ENCODE measurements around the gene HSPA1A. TPM values are rescaled to one million over a fixed set of nuclear protein-coding genes. Genes with fewer than 3 reads are reported as not detected.
"Not testable (repeated sequence)": the region's sequence is repeated elsewhere in the genome, so short reads cannot be mapped to it uniquely, and the experiment has no call there.

The HSPA1A gene
- polyA plus RNA-seq, 1 donor = 115 TPM

- Histone ChIP-seq H3K27ac (ENCODE audit: low read length) (peak overlapping the region; percentile 47), H3K4me1 (ENCODE audit: control insufficient read depth, insufficient read depth, low read length) (peaks cover 14% of the 10 kb centered on the region), H3K9me3 (ENCODE audit: control insufficient read depth, low read depth, low read length) (peaks cover 15% of the 10 kb centered on the region)
- H3K27me3 ChIP-seq (ENCODE audit: control insufficient read depth, insufficient read depth, low read length); DNase-seq; H3K4me3 ChIP-seq (ENCODE audit: low read length); H3K36me3 ChIP-seq (ENCODE audit: control insufficient read depth, insufficient read depth, low read length): not testable (repeated sequence)
- no CpG with 5 or more reads among the region's 35 CpGs for WGBS (ENCODE audit: insufficient coverage, low lambda C conversion rate)
These were observed 36.8 kb downstream of the HSPA1A start for GRCh38 chr6:31851980-31852718.

- not testable (repeated sequence) for H3K4me1 ChIP-seq (ENCODE audit: control insufficient read depth, insufficient read depth, low read length); DNase-seq; H3K27ac ChIP-seq (ENCODE audit: low read length); H3K27me3 ChIP-seq (ENCODE audit: control insufficient read depth, insufficient read depth, low read length); H3K9me3 ChIP-seq (ENCODE audit: control insufficient read depth, low read depth, low read length); H3K4me3 ChIP-seq (ENCODE audit: low read length)
- WGBS (ENCODE audit: insufficient coverage, low lambda C conversion rate) = 85% methylated on average over 4 of the region's 8 CpGs
- peaks cover 45% of the 10 kb centered on the region for H3K36me3 ChIP-seq (ENCODE audit: control insufficient read depth, insufficient read depth, low read length)
These were observed 42.4 kb downstream of the HSPA1A start for GRCh38 chr6:31857774-31858173.

- no CpG with 5 or more reads among the region's 8 CpGs for WGBS (ENCODE audit: insufficient coverage, low lambda C conversion rate)
- no peaks in the 10 kb centered on the region for H3K27me3 ChIP-seq (ENCODE audit: control insufficient read depth, insufficient read depth, low read length)
- H3K36me3 ChIP-seq (ENCODE audit: control insufficient read depth, insufficient read depth, low read length) = peaks cover 45% of the 10 kb centered on the region
- DNase-seq = no peak
- H3K27ac ChIP-seq (ENCODE audit: low read length) = no peak overlapping the region
- H3K4me1 ChIP-seq (ENCODE audit: control insufficient read depth, insufficient read depth, low read length) = peaks cover 14% of the 10 kb centered on the region
- no peak overlapping the region for H3K4me3 ChIP-seq (ENCODE audit: low read length)
- H3K9me3 ChIP-seq (ENCODE audit: control insufficient read depth, low read depth, low read length) = peaks cover 7% of the 10 kb centered on the region
These were observed 43.4 kb downstream of the HSPA1A start for GRCh38 chr6:31858707-31859106.

- Histone ChIP-seq H3K4me3 (ENCODE audit: low read length) (peak overlapping the region; percentile 10), H3K27me3 (ENCODE audit: control insufficient read depth, insufficient read depth, low read length) (no peaks in the 10 kb centered on the region), H3K4me1 (ENCODE audit: control insufficient read depth, insufficient read depth, low read length) (peaks cover 15% of the 10 kb centered on the region), H3K36me3 (ENCODE audit: control insufficient read depth, insufficient read depth, low read length) (peaks cover 52% of the 10 kb centered on the region), H3K9me3 (ENCODE audit: control insufficient read depth, low read depth, low read length) (peaks cover 7% of the 10 kb centered on the region), H3K27ac (ENCODE audit: low read length) (no peak overlapping the region)
- no CpG with 5 or more reads among the region's 11 CpGs for WGBS (ENCODE audit: insufficient coverage, low lambda C conversion rate)
- no peak for DNase-seq
These were observed 44.6 kb downstream of the HSPA1A start for GRCh38 chr6:31859923-31860322.

GRCh38 chr6:31860349-31860748 is 45.0 kb downstream of the HSPA1A start:
- WGBS (ENCODE audit: insufficient coverage, low lambda C conversion rate) = no CpG with 5 or more reads among the region's 13 CpGs
- peaks cover 55% of the 10 kb centered on the region for H3K36me3 ChIP-seq (ENCODE audit: control insufficient read depth, insufficient read depth, low read length)

GRCh38 chr6:31861150-31861549 is 45.8 kb downstream of the HSPA1A start:
- H3K36me3 ChIP-seq (ENCODE audit: control insufficient read depth, insufficient read depth, low read length) = peaks cover 60% of the 10 kb centered on the region
- peaks cover 15% of the 10 kb centered on the region for H3K4me1 ChIP-seq (ENCODE audit: control insufficient read depth, insufficient read depth, low read length)
- H3K9me3 ChIP-seq (ENCODE audit: control insufficient read depth, low read depth, low read length) = no peaks in the 10 kb centered on the region
- H3K27ac ChIP-seq (ENCODE audit: low read length) = no peak overlapping the region
- peak overlapping the region; percentile 79 for H3K4me3 ChIP-seq (ENCODE audit: low read length)
- no peaks in the 10 kb centered on the region for H3K27me3 ChIP-seq (ENCODE audit: control insufficient read depth, insufficient read depth, low read length)
- WGBS (ENCODE audit: insufficient coverage, low lambda C conversion rate) = no CpG with 5 or more reads among the region's 7 CpGs
- DNase-seq = no peak

More at GRCh38 chr6:31860349-31860748, 45.0 kb downstream of the HSPA1A start:
- Histone ChIP-seq H3K27ac (ENCODE audit: low read length) (no peak overlapping the region), H3K4me1 (ENCODE audit: control insufficient read depth, insufficient read depth, low read length) (peaks cover 15% of the 10 kb centered on the region), H3K9me3 (ENCODE audit: control insufficient read depth, low read depth, low read length) (peaks cover 3% of the 10 kb centered on the region), H3K27me3 (ENCODE audit: control insufficient read depth, insufficient read depth, low read length) (no peaks in the 10 kb centered on the region), H3K4me3 (ENCODE audit: low read length) (no peak overlapping the region)
- no peak for DNase-seq

- Histone ChIP-seq H3K4me3 (ENCODE audit: low read length) (peak overlapping the region; percentile 79), H3K36me3 (ENCODE audit: control insufficient read depth, insufficient read depth, low read length) (peaks cover 59% of the 10 kb centered on the region), H3K27ac (ENCODE audit: low read length) (peak overlapping the region; percentile 63), H3K9me3 (ENCODE audit: control insufficient read depth, low read depth, low read length) (no peaks in the 10 kb centered on the region), H3K27me3 (ENCODE audit: control insufficient read depth, insufficient read depth, low read length) (no peaks in the 10 kb centered on the region), H3K4me1 (ENCODE audit: control insufficient read depth, insufficient read depth, low read length) (peaks cover 15% of the 10 kb centered on the region)
- peak in 1 of 2 donors; percentile 25 for DNase-seq
- no CpG with 5 or more reads among the region's 17 CpGs for WGBS (ENCODE audit: insufficient coverage, low lambda C conversion rate)
These were observed 46.6 kb downstream of the HSPA1A start for GRCh38 chr6:31861919-31862343.

GRCh38 chr6:31862344-31863235 is 47.2 kb downstream of the HSPA1A start, which contains the start of gene NEU1:
NEU1 (minus strand) TSS chr6:31862821; CDS start chr6:31862776, 45 bp downstream.
- Histone ChIP-seq H3K4me1 (ENCODE audit: control insufficient read depth, insufficient read depth, low read length) (peaks cover 15% of the 10 kb centered on the region), H3K9me3 (ENCODE audit: control insufficient read depth, low read depth, low read length) (no peaks in the 10 kb centered on the region), H3K27ac (ENCODE audit: low read length) (peak within 1 kb of the TSS; percentile 63), H3K4me3 (ENCODE audit: low read length) (peak within 1 kb of the TSS; percentile 79), H3K36me3 (ENCODE audit: control insufficient read depth, insufficient read depth, low read length) (peaks cover 54% of the 10 kb centered on the region), H3K27me3 (ENCODE audit: control insufficient read depth, insufficient read depth, low read length) (no peaks in the 10 kb centered on the region)
- WGBS (ENCODE audit: insufficient coverage, low lambda C conversion rate) = no CpG with 5 or more reads among the region's 64 CpGs
- DNase-seq = peak; percentile 100

GRCh38 chr6:31864123-31864562 is 48.8 kb downstream of the HSPA1A start:
- H3K9me3 ChIP-seq (ENCODE audit: control insufficient read depth, low read depth, low read length); H3K27me3 ChIP-seq (ENCODE audit: control insufficient read depth, insufficient read depth, low read length); DNase-seq: not testable (repeated sequence)
- Histone ChIP-seq H3K27ac (ENCODE audit: low read length) (peak overlapping the region; percentile 56), H3K36me3 (ENCODE audit: control insufficient read depth, insufficient read depth, low read length) (peaks cover 49% of the 10 kb centered on the region), H3K4me1 (ENCODE audit: control insufficient read depth, insufficient read depth, low read length) (peaks cover 15% of the 10 kb centered on the region), H3K4me3 (ENCODE audit: low read length) (peak overlapping the region; percentile 29)
- no CpG with 5 or more reads among the region's 16 CpGs for WGBS (ENCODE audit: insufficient coverage, low lambda C conversion rate)

GRCh38 chr6:31864818-31865204 is 49.5 kb downstream of the HSPA1A start:
- no peaks in the 10 kb centered on the region for H3K9me3 ChIP-seq (ENCODE audit: control insufficient read depth, low read depth, low read length)
- no CpG with 5 or more reads among the region's 8 CpGs for WGBS (ENCODE audit: insufficient coverage, low lambda C conversion rate)
- H3K27ac ChIP-seq (ENCODE audit: low read length) = no peak overlapping the region
- H3K36me3 ChIP-seq (ENCODE audit: control insufficient read depth, insufficient read depth, low read length) = peaks cover 47% of the 10 kb centered on the region
- no peak for DNase-seq
- peaks cover 10% of the 10 kb centered on the region for H3K4me1 ChIP-seq (ENCODE audit: control insufficient read depth, insufficient read depth, low read length)
- no peaks in the 10 kb centered on the region for H3K27me3 ChIP-seq (ENCODE audit: control insufficient read depth, insufficient read depth, low read length)
- no peak overlapping the region for H3K4me3 ChIP-seq (ENCODE audit: low read length)

Measured in large intestine (tissue), 3 donors.